ENCODE results near the gene CCL3. TPM values are rescaled to one million over a fixed set of nuclear protein-coding genes. Genes with fewer than 3 reads are reported as not detected.

CCL3 gene
- total RNA-seq, 3 donors from 2014 or later (not counting 1 experiment from before 2014, with no cell fraction given) = 381 to 547 (median 450) TPM

DNA sequence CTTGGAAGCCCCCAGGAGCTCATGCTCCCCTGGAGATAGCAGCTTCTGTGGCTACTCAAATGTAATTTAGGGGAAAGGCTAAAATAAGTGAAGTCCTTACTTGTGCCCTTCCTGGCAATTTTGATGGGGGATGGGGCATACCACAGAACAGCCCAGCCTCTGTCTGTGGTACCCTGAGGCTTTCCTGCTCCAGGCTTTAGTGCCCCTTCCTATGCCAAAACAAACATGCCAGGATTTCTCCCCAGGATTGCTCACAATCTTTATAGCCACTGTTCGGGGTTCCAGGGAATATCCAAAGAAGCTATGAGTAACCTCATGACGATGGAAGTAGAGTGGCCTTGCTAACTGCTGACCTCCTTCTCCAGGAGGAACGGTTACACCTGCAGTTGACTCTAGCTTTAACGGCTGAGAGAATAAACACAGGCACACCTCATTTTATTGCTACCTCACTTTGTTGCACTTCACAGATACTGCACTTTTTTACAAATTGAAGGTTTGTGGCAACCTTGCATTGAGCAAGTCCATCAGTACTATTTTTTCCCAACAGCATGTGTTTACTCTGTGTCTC, 38.6 kb upstream of the CCL3 start:
- no peaks in the 10 kb centered on the region for H3K27me3 ChIP-seq (ENCODE audit: control insufficient read depth, insufficient read depth, low read length)
- ATAC-seq (no peak), DNase-seq (no peak)
- H3K9me3 Mint-ChIP-seq = no peaks in the 10 kb centered on the region
- H3K9me3 ChIP-seq (ENCODE audit: control insufficient read depth, insufficient read depth, low read length) = peaks cover 15% of the 10 kb centered on the region
- WGBS (ENCODE audit: insufficient coverage) = 87% methylated on average over 4 of the region's 4 CpGs
- no peak overlapping the region for H3K4me3 ChIP-seq (ENCODE audit: low read length)
- H3K4me1 ChIP-seq (ENCODE audit: control insufficient read depth, insufficient read depth, low read length) = peaks cover 22% of the 10 kb centered on the region
- no peak overlapping the region for H3K27ac ChIP-seq (ENCODE audit: low read length)
- TF ChIP-seq, protein P1, sequence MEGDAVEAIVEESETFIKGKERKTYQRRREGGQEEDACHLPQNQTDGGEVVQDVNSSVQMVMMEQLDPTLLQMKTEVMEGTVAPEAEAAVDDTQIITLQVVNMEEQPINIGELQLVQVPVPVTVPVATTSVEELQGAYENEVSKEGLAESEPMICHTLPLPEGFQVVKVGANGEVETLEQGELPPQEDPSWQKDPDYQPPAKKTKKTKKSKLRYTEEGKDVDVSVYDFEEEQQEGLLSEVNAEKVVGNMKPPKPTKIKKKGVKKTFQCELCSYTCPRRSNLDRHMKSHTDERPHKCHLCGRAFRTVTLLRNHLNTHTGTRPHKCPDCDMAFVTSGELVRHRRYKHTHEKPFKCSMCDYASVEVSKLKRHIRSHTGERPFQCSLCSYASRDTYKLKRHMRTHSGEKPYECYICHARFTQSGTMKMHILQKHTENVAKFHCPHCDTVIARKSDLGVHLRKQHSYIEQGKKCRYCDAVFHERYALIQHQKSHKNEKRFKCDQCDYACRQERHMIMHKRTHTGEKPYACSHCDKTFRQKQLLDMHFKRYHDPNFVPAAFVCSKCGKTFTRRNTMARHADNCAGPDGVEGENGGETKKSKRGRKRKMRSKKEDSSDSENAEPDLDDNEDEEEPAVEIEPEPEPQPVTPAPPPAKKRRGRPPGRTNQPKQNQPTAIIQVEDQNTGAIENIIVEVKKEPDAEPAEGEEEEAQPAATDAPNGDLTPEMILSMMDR (IDR thresholded peaks at IDR 0.05) = no peak
- H3K36me3 Mint-ChIP-seq = peaks cover 16% of the 10 kb centered on the region
- H3K27ac Mint-ChIP-seq = peak overlapping the region; percentile 5 to 52
- no peak overlapping the region for H3K4me3 Mint-ChIP-seq
- H3K36me3 ChIP-seq (ENCODE audit: control insufficient read depth, insufficient read depth, low read length) = no peaks in the 10 kb centered on the region
- intact Hi-C loops (cut with micrococcal nuclease) = no loop called here
- peaks cover 41 to 70% of the 10 kb centered on the region in 2 donors for H3K4me1 Mint-ChIP-seq
- H3K27me3 Mint-ChIP-seq (ENCODE audit: low read depth in 2 of 2) = peaks cover 0 to under 1% of the 10 kb centered on the region in 2 donors

DNA sequence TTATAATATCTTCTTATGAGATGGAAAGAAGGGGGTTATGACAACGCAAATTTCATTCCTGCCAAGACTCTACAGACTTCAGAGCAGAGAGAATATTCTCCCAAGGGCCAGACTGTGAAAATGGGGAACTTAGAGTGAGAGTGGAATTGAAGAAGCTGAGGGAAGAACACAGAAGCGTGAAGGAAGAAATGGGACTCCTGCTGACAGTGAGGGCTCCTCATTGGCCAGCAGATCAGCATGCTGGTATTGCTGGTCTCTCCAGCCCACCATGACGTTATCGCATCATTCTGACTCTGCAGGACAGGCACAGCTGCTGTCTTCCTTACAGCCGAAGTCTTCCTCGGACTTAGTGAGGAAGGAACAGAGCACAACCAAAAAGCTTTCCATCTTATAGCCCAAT, 38.0 kb upstream of the CCL3 start:
- H3K4me1 Mint-ChIP-seq = peaks cover 41 to 64% of the 10 kb centered on the region in 2 donors
- H3K27me3 Mint-ChIP-seq (ENCODE audit: low read depth in 2 of 2) = no peaks in the 10 kb centered on the region
- H3K4me1 ChIP-seq (ENCODE audit: control insufficient read depth, insufficient read depth, low read length) = peaks cover 22% of the 10 kb centered on the region
- H3K27me3 ChIP-seq (ENCODE audit: control insufficient read depth, insufficient read depth, low read length) = no peaks in the 10 kb centered on the region
- H3K9me3 Mint-ChIP-seq = no peaks in the 10 kb centered on the region
- no peak for ATAC-seq
- no peaks in the 10 kb centered on the region for H3K36me3 ChIP-seq (ENCODE audit: control insufficient read depth, insufficient read depth, low read length)
- no peak for DNase-seq
- H3K27ac Mint-ChIP-seq = peak overlapping the region; percentile 52 to 60
- TF ChIP-seq, protein P1 (IDR thresholded peaks at IDR 0.05) = no peak
- H3K9me3 ChIP-seq (ENCODE audit: control insufficient read depth, insufficient read depth, low read length) = peaks cover 15% of the 10 kb centered on the region
- intact Hi-C loops (cut with micrococcal nuclease) = no loop called here
- no peak overlapping the region for H3K4me3 ChIP-seq (ENCODE audit: low read length)
- H3K36me3 Mint-ChIP-seq = peaks cover 13% of the 10 kb centered on the region
- WGBS (ENCODE audit: insufficient coverage) = 89% methylated on average over 6 of the region's 6 CpGs
- H3K27ac ChIP-seq (ENCODE audit: low read length) = no peak overlapping the region
- H3K4me3 Mint-ChIP-seq = no peak overlapping the region

DNA sequence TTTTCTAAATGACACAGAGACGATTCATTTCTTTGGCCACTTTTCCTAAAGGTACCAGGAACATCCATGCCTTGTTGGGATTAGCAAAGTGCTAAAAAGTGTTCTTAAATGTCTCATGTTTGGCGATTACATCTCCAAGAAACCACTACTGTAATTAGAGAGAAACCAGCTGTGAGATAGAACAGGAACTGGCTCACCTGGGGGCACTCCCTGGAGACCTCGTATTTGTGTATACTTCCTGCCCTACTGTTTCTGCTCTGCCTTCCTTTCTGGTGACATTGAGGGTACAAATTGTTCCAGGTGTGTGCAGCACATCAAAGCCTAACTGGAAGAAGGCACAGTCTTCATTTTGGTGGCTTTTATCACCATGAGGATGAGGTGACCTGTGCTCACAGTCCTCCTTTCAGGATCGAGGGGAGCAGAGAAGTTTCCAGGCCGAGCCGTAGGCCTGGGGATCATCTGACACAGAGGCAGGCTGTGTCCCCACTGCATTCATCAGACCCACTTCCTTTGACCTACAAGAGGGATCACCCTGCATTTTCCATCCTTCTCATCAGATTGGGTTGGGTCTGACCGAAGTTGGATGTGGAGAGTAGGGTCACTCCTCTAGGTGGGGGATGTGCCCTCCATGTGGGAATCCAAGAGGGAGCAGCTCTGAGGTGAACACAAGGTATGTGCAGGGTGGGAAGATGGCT, 37.4 kb upstream of the CCL3 start:
- no peak for ATAC-seq
- H3K27ac Mint-ChIP-seq = peak overlapping the region; percentile 52 to 60
- H3K4me3 Mint-ChIP-seq = no peak overlapping the region

More for the DNA sequence above, 37.4 kb upstream of the CCL3 start:
- intact Hi-C loops (cut with micrococcal nuclease) = no loop called here
- Mint-ChIP-seq H3K9me3 (no peaks in the 10 kb centered on the region), H3K36me3 (peaks cover 7% of the 10 kb centered on the region), H3K4me1 (peaks cover 41 to 61% of the 10 kb centered on the region in 2 donors), H3K27me3 (ENCODE audit: low read depth in 2 of 2) (no peaks in the 10 kb centered on the region)
- H3K27me3 ChIP-seq (ENCODE audit: control insufficient read depth, insufficient read depth, low read length) = no peaks in the 10 kb centered on the region
- 52% methylated on average over 6 of the region's 7 CpGs for WGBS (ENCODE audit: insufficient coverage)
- peaks cover 22% of the 10 kb centered on the region for H3K4me1 ChIP-seq (ENCODE audit: control insufficient read depth, insufficient read depth, low read length)
- TF ChIP-seq, protein P1 (IDR thresholded peaks at IDR 0.05) = no peak
- no peaks in the 10 kb centered on the region for H3K36me3 ChIP-seq (ENCODE audit: control insufficient read depth, insufficient read depth, low read length)
- peaks cover 15% of the 10 kb centered on the region for H3K9me3 ChIP-seq (ENCODE audit: control insufficient read depth, insufficient read depth, low read length)
- H3K4me3 ChIP-seq (ENCODE audit: low read length) = no peak overlapping the region
- no peak overlapping the region for H3K27ac ChIP-seq (ENCODE audit: low read length)
- no peak for DNase-seq
